HG02588 (cell line): ENCODE measurements around the gene APEX1.
A peak's percentile ranks its signal among the peaks of the same experiment; 100 is the strongest.

Experiments used
- ATAC-seq: cut with Tn5 transposase; IDR thresholded peaks from one replicate; pipeline ENCODE4 v1.9.1; 2021; ENCODE audit warnings: mild to moderate bottlenecking, moderate library complexity; ENCODE audit not compliant: unreplicated experiment

The APEX1 gene

GRCh38 chr14:20454516-20455354 lies at the start of gene APEX1, which contains the start of gene OSGEP:
Gene APEX1, plus strand, starts transcription at chr14:20455226. Its CDS starts 420 bp downstream, at chr14:20455646.
Gene OSGEP, minus strand, starts transcription at chr14:20454812. Its CDS starts 129 bp downstream, at chr14:20454683.
- ATAC-seq, result peak; percentile 90

- ATAC-seq, result no peak
Observed at GRCh38 chr14:20409226-20409625, 45.8 kb upstream of the APEX1 start.

GRCh38 chr14:20412411-20412810 lies 42.6 kb upstream of the APEX1 start:
- ATAC-seq, result peak; percentile 51

GRCh38 chr14:20412876-20413743 lies 41.9 kb upstream of the APEX1 start, which contains the start of gene TEP1:
Gene TEP1, minus strand, starts transcription at chr14:20413501. Its CDS starts 5,062 bp downstream, at chr14:20408439.
- peak; percentile 76 for ATAC-seq

GRCh38 chr14:20413744-20414082 lies 41.3 kb upstream of the APEX1 start:
- ATAC-seq, result no peak

- no peak for ATAC-seq
Observed at GRCh38 chr14:20415782-20416206, 39.2 kb upstream of the APEX1 start.

GRCh38 chr14:20416223-20416622 lies 38.8 kb upstream of the APEX1 start:
- ATAC-seq, result no peak

- no peak for ATAC-seq
Observed at GRCh38 chr14:20417250-20418186, 37.5 kb upstream of the APEX1 start.

GRCh38 chr14:20418501-20418909 lies 36.5 kb upstream of the APEX1 start:
- no peak for ATAC-seq

- no peak for ATAC-seq
Observed at GRCh38 chr14:20419419-20419818, 35.6 kb upstream of the APEX1 start.

- ATAC-seq, result no peak
Observed at GRCh38 chr14:20421267-20421666, 33.8 kb upstream of the APEX1 start.

- ATAC-seq, result no peak
Observed at GRCh38 chr14:20422886-20423285, 32.1 kb upstream of the APEX1 start.

- no peak for ATAC-seq
Observed at GRCh38 chr14:20424851-20425250, 30.2 kb upstream of the APEX1 start.

- ATAC-seq, result peak; percentile 71
Observed at GRCh38 chr14:20427231-20428009, 27.6 kb upstream of the APEX1 start.

GRCh38 chr14:20428010-20428365 lies 27.0 kb upstream of the APEX1 start:
- ATAC-seq, result peak; percentile 27

GRCh38 chr14:20428802-20429201 lies 26.2 kb upstream of the APEX1 start:
- ATAC-seq, result no peak

- ATAC-seq, result no peak
Observed at GRCh38 chr14:20429801-20430669, 25.0 kb upstream of the APEX1 start.

GRCh38 chr14:20434701-20435581 lies 20.1 kb upstream of the APEX1 start:
- ATAC-seq, result no peak
